Gastroesophageal sphincter (tissue), 4 donors: ENCODE measurements around the gene MAP2K6. TPM values are rescaled to one million over a fixed set of nuclear protein-coding genes. Genes with fewer than 3 reads are reported as not detected.
A peak's percentile ranks its signal among the peaks of the same experiment; 100 is the strongest.

Experiments used
- ATAC-seq: fragments of 150-250 bp; one replicate; pipeline ENCODE4 v1.9.1; 2016; ENCODE audit warnings: mild to moderate bottlenecking, moderate library complexity
- H3K27ac ChIP-seq, 4 donors: fragments of 200-600 bp; sonication (generic) in 3 of 4; 1 replicate in 3 of 4; 2 replicates in 1 of 4; pipeline ENCODE4 v1.5.1; 2016 to 2019
- H3K27me3 ChIP-seq: fragments of 200-600 bp; sonication (generic); one replicate; pipeline ENCODE4 v1.5.1; 2019
- H3K36me3 ChIP-seq, 2 donors: fragments of 200-600 bp; sonication (generic); one replicate each; pipeline ENCODE4 v1.5.1; 2019; ENCODE audit warnings: control low read depth in 1 of 2
- H3K4me1 ChIP-seq, 3 donors: fragments of 200-600 bp; sonication (generic); 1 replicate in 2 of 3; 2 replicates in 1 of 3; pipeline ENCODE4 v1.5.1; 2016 to 2019; ENCODE audit warnings: control low read depth in 2 of 3
- H3K4me3 ChIP-seq, 2 donors: fragments of 200-600 bp; sonication (generic); one replicate each; pipeline ENCODE4 v1.5.1; 2019; ENCODE audit warnings: mild to moderate bottlenecking in 1 of 2, moderate library complexity in 1 of 2
- H3K9me3 ChIP-seq, 3 donors: fragments of 200-600 bp; sonication (generic); one replicate each; pipeline ENCODE4 v1.5.1; 2017 to 2019; ENCODE audit warnings: control low read depth in 2 of 3
- EP300 ChIP-seq: sonication (generic); formaldehyde crosslinking; IDR thresholded peaks from one replicate; pipeline ENCODE4 v1.6.1; 2017; ENCODE audit warnings: antibody characterized with exemption, mild to moderate bottlenecking
- POLR2A ChIP-seq, 2 donors: fragments of 450-650 bp; IDR thresholded peaks; one replicate each; pipeline ENCODE4 v1.6.1; 2017; ENCODE audit warnings: antibody characterized with exemption in 2 of 2, mild to moderate bottlenecking in 2 of 2, moderate library complexity in 1 of 2
- POLR2AphosphoS5 ChIP-seq: sonication (generic); formaldehyde crosslinking; IDR thresholded peaks from one replicate; pipeline ENCODE4 v1.6.1; 2017; ENCODE audit warnings: antibody characterized with exemption
- WGBS, 2 donors: methylation state at CpG; one replicate each; pipeline ENCODE4 v1.1.5; 2018; ENCODE audit warnings: low coverage in 1 of 2; 5-methylcytosine and 5-hydroxymethylcytosine counted together
- total RNA-seq, 4 donors: library from RNA; depleted of rRNA; stranded (reverse); fragments of >200 nt; gene quantifications; one replicate each; pipeline ENCODE4 v1.1.0, GENCODE V29; 2016
- TF ChIP-seq, protein P1 (sequence below), 4 experiments: fragments of 200-600 bp in 2 of 4; fragments of 450-650 bp in 2 of 4; sonication (generic) in 1 of 4; IDR thresholded peaks; one replicate each; pipeline ENCODE4 v1.5.1; 2017 to 2019; ENCODE audit warnings: antibody characterized with exemption in 4 of 4, mild to moderate bottlenecking in 2 of 4, moderate library complexity in 2 of 4

Gene MAP2K6
- total RNA-seq, 4 donors from 2014 or later: 0.69 to 8.7 (median 2.4) TPM

DNA sequence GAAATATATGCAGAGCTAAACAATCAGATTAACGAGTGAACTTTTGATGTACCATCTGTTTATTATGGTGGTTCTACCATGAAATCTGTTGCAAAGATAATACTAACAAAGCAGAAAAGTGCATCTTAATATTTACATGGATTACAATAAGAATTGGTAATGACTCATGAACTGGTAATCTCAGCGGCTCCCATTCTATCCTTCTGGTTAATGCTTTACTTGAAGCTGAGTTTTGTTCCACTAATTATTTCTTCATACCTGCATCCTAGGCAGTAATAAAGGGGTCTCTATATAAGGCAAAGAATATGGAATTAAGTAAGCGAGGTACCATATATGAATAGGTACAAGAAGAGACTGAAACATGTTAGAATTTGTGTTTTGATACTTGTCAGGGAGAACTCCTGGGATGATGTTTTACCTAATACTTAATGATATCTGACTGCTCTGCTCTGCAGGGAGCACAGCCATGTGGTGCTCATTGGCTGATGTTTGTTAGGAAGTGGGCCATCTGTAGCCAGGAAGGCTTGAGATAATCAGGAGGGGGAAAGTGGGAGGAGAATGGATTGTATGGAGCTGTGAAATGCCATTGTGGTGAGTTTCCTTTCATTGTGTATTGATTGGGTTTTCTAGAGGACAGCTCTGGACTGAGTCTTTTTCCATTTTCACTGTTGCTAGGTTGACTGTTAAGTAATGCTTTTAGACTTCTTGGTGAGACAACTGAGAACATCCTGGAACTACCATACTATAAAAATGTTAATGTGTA, 52.6 kb downstream of the MAP2K6 start:
- 89 to 96% methylated on average over 3 of the region's 3 CpGs for WGBS, 2 donors
- ATAC-seq: no peak
- no peaks in the 10 kb centered on the region for H3K36me3 ChIP-seq
- no peaks in the 10 kb centered on the region for H3K4me1 ChIP-seq
- H3K27ac ChIP-seq: no peak overlapping the region
- H3K27me3 ChIP-seq: no peaks in the 10 kb centered on the region
- no peaks in the 10 kb centered on the region for H3K9me3 ChIP-seq
- H3K4me3 ChIP-seq: no peak overlapping the region
- TF ChIP-seq POLR2AphosphoS5: no peak

DNA sequence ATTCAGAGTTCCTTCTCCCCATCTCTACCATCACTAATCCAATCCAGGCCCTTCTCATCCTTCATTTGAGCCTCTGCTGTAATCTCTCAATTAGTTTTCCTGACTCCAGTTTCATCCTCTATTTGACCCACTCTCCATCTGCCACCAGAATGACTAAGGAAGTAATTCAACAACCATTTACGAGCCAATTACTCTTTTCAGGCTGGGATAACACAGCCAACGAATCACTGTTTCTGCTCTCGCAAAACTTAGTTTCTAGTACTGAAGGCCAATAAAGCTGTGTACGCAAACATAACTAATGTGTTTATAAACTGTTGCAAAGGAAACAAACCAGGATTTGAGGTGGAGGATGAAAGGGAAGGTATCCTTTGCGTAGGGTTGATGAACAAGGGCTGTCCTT, 53.7 kb downstream of the MAP2K6 start:
- WGBS, 2 donors: 87 to 95% methylated on average over 4 to 5 of the region's 5 CpGs

DNA sequence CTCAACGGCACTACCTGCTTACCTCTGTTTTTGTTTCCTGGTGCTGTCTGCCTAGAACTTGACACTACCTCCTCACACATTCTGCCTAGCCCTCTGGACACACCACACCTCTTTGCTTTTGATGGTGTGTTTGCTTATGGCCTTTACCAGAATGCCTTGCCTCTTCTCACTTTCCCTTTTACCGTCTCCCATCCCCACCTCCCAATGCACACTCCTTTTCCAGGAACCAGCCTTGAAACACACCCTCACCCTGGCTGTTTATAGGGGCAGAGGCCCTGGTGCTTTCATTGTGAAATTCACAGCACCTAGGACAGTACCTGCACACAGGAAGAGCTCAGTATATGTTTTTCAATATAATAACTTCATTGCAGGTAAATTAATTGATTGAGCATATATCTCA, 56.2 kb downstream of the MAP2K6 start:
- Histone ChIP-seq H3K27me3 (no peaks in the 10 kb centered on the region), H3K36me3 (no peaks in the 10 kb centered on the region), H3K4me1 (peaks cover 0 to 17% (median 0%) of the 10 kb centered on the region in 3 donors), H3K27ac (no peak overlapping the region), H3K4me3 (no peak overlapping the region), H3K9me3 (no peaks in the 10 kb centered on the region)
- 100% methylated on average over 2 of the region's 2 CpGs for WGBS, 2 donors
- TF ChIP-seq, protein P1, sequence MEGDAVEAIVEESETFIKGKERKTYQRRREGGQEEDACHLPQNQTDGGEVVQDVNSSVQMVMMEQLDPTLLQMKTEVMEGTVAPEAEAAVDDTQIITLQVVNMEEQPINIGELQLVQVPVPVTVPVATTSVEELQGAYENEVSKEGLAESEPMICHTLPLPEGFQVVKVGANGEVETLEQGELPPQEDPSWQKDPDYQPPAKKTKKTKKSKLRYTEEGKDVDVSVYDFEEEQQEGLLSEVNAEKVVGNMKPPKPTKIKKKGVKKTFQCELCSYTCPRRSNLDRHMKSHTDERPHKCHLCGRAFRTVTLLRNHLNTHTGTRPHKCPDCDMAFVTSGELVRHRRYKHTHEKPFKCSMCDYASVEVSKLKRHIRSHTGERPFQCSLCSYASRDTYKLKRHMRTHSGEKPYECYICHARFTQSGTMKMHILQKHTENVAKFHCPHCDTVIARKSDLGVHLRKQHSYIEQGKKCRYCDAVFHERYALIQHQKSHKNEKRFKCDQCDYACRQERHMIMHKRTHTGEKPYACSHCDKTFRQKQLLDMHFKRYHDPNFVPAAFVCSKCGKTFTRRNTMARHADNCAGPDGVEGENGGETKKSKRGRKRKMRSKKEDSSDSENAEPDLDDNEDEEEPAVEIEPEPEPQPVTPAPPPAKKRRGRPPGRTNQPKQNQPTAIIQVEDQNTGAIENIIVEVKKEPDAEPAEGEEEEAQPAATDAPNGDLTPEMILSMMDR (IDR thresholded peaks at IDR 0.05): no peak
- TF ChIP-seq EP300: no peak
- no peak for TF ChIP-seq POLR2A (IDR thresholded peaks at IDR 0.05)
- no peak for TF ChIP-seq POLR2AphosphoS5
- ATAC-seq: no peak

More for the DNA sequence above, 53.7 kb downstream of the MAP2K6 start:
- no peak overlapping the region for H3K4me3 ChIP-seq
- no peaks in the 10 kb centered on the region for H3K27me3 ChIP-seq
- H3K4me1 ChIP-seq: no peaks in the 10 kb centered on the region
- no peak overlapping the region for H3K27ac ChIP-seq
- TF ChIP-seq POLR2AphosphoS5 (no peak), EP300 (no peak), POLR2A (IDR thresholded peaks at IDR 0.05) (no peak)
- TF ChIP-seq, protein P1 (IDR thresholded peaks at IDR 0.05): no peak
- H3K36me3 ChIP-seq: no peaks in the 10 kb centered on the region
- H3K9me3 ChIP-seq: no peaks in the 10 kb centered on the region
- ATAC-seq: no peak

DNA sequence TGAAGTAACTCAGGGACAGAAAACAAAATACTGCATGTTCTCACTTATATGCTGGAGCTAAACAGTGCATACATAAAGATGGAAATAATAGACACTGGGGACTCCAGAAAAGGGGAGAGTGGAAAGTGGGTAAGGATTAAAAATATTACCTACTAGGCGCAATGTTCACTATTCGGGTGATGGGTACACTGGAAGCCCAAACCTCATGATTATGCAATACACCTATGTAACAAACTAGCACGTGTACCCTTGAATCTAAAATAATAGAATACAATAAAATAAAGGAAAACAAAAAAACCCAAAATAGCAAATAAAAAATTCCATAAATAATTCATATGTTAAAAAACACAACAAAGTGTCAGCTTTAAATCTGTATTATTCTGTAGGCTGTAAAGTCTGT, 56.9 kb downstream of the MAP2K6 start:
- no peaks in the 10 kb centered on the region for H3K9me3 ChIP-seq
- H3K4me3 ChIP-seq: no peak overlapping the region
- H3K36me3 ChIP-seq: no peaks in the 10 kb centered on the region
- H3K27me3 ChIP-seq: no peaks in the 10 kb centered on the region
- ATAC-seq: no peak
- peaks cover 0 to 17% (median 0%) of the 10 kb centered on the region in 3 donors for H3K4me1 ChIP-seq
- WGBS, 2 donors: 93 to 96% methylated on average over 3 of the region's 3 CpGs
- TF ChIP-seq, protein P1 (IDR thresholded peaks at IDR 0.05): no peak
- TF ChIP-seq POLR2A (IDR thresholded peaks at IDR 0.05) (no peak), POLR2AphosphoS5 (no peak), EP300 (no peak)
- no peak overlapping the region for H3K27ac ChIP-seq

DNA sequence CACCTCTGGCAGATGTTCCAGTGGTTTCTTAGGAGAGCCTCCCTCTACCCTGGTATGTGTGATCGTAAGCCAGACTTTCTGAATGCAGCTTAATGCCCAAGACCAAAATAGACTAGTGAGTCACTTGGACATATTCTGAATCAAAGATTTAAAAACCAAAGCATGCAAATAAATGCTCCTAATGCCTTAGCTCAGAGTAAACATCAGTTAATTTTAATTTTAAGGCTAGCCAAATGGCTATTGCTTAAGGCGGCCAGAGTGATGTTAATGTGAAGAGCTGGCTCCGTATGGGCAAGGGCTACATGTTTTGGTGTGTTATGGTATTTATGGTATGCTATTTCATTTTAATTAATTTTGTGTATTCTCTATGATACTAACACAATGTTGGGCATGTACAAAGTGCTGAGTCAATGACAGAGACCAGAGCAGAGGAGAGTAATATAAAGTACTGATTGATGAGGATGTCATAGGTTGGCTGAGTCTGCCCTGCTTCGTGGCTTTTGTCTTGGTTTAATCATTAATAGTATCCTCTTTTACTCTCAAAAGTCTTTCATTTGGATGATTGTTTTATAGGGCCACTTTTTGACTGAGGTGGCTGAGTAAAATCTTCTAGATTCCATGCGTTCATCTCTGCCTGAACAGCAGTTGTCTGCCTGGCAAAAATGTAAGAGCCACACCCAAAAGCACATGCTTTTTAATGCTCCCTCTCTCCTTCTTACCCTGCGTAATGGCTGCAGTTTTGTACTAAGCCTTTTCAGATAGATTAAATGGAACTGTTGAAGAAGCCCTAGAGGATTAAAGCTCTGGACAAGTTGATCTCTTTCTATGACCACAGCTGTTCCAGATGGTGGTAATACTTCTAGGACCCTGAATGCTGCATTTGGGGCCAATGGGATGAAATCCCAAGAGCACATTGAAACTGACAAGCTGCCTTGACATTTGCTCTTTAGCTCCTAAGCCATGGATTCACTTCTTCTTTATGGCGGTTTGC, 59.6 kb downstream of the MAP2K6 start:
- 41 to 43% methylated on average over 7 of the region's 7 CpGs for WGBS, 2 donors
- no peaks in the 10 kb centered on the region for H3K36me3 ChIP-seq
- no peak for TF ChIP-seq POLR2A (IDR thresholded peaks at IDR 0.05)
- TF ChIP-seq EP300: no peak
- TF ChIP-seq, protein P1 (IDR thresholded peaks at IDR 0.05): no peak
- peak; percentile 72 for TF ChIP-seq POLR2AphosphoS5
- no peak overlapping the region for H3K4me3 ChIP-seq
- peak overlapping the region in 3 of 4 donors; percentile 50 to 57 (median 52) for H3K27ac ChIP-seq
- no peaks in the 10 kb centered on the region for H3K9me3 ChIP-seq
- ATAC-seq: peak; percentile 53
- H3K27me3 ChIP-seq: no peaks in the 10 kb centered on the region
- peaks cover 0 to 24% (median 0%) of the 10 kb centered on the region in 3 donors for H3K4me1 ChIP-seq
